B cell (primary cell): ENCODE measurements around the gene IL9. TPM values are rescaled to one million over a fixed set of nuclear protein-coding genes. Genes with fewer than 3 reads are reported as not detected.
"Not testable (repeated sequence)": the region's sequence is repeated elsewhere in the genome, so short reads cannot be mapped to it uniquely, and the experiment has no call there.

Experiments
- ATAC-seq: fragments of 200-7000 bp; cut with Tn5 transposase; one replicate; pipeline ENCODE4 v1.10.0; 2021; ENCODE audit warnings: low read depth, mild to moderate bottlenecking, moderate number of reproducible peaks, moderate library complexity
- CTCF ChIA-PET: fragments of 350-600 bp; sonication (Branson Sonifier 250); formaldehyde crosslinking; loops from one replicate; lab custom pipeline; 2021; ENCODE audit warnings: antibody characterized with exemption, inconsistent platforms; lab: Charles Lee
- POLR2A ChIA-PET: fragments of 350-600 bp; sonication (Branson Sonifier 250); formaldehyde crosslinking; loops from one replicate; lab custom pipeline; 2021; ENCODE audit warnings: antibody characterized with exemption; lab: Charles Lee
- DNase-seq: peaks from one replicate; pipeline ENCODE4 v3.0.0; 2013
- H2AFZ ChIP-seq: 2 replicates; pipeline ENCODE4 v1.6.1; 2012; ENCODE audit warnings: mild to moderate bottlenecking, low read depth, low read length; ENCODE audit not compliant: insufficient read depth, poor library complexity, severe bottlenecking
- H3K27ac ChIP-seq, 2 donors: 1 replicate in 1 of 2; 2 replicates in 1 of 2; pipeline ENCODE4 v1.5.1; 2012 to 2013; ENCODE audit warnings: low read length in 2 of 2, mild to moderate bottlenecking in 2 of 2, moderate library complexity in 1 of 2
- H3K27me3 ChIP-seq, 4 experiments: fragments of 200-600 bp in 1 of 4; sonication (generic) in 1 of 4; replicated peaks in 1 of 4; 1 replicate in 2 of 4; 2 replicates in 2 of 4; pipeline versions ENCODE4 v1.6.1 to v1.7.0; 2013 to 2016; ENCODE audit warnings: low read length in 3 of 4, mild to moderate bottlenecking in 2 of 4, mixed read lengths in 1 of 4, moderate library complexity in 1 of 4; ENCODE audit not compliant: insufficient read depth in 4 of 4, control insufficient read depth in 3 of 4; ENCODE audit errors: control extremely low read depth in 1 of 4
- H3K36me3 ChIP-seq, 2 experiments: replicated peaks in 1 of 2; 1 replicate in 1 of 2; 2 replicates in 1 of 2; pipeline versions ENCODE4 v1.6.1 to v1.7.1; 2013; ENCODE audit warnings: low read length in 1 of 2; ENCODE audit not compliant: insufficient read depth in 2 of 2, control insufficient read depth in 1 of 2; ENCODE audit errors: control extremely low read depth in 1 of 2, extremely low read depth in 1 of 2
- H3K4me1 ChIP-seq, 2 donors: fragments of 200-600 bp in 1 of 2; sonication (generic) in 1 of 2; 1 replicate in 1 of 2; 2 replicates in 1 of 2; pipeline versions ENCODE4 v1.5.1 to v1.6.1; 2013 to 2017; ENCODE audit warnings: low read length in 2 of 2; ENCODE audit not compliant: control insufficient read depth in 2 of 2, insufficient read depth in 2 of 2
- H3K4me2 ChIP-seq: replicated peaks from 2 replicates; pipeline ENCODE3; 2012; ENCODE audit warnings: mild to moderate bottlenecking, low read depth, low read length; ENCODE audit not compliant: poor library complexity, severe bottlenecking
- H3K4me3 ChIP-seq, 5 experiments: fragments of 200-600 bp in 1 of 5; sonication (generic) in 1 of 5; 1 replicate in 3 of 5; 2 replicates in 2 of 5; pipeline versions ENCODE4 v1.5.1 to v1.7.0; 2011 to 2016; ENCODE audit warnings: low read length in 4 of 5, mild to moderate bottlenecking in 4 of 5, low read depth in 2 of 5, control low read depth in 1 of 5, moderate library complexity in 1 of 5; ENCODE audit not compliant: insufficient read depth in 1 of 5; ENCODE audit errors: control extremely low read depth in 1 of 5, extremely low read depth in 1 of 5
- H3K79me2 ChIP-seq: fragments of 200-600 bp; sonication (generic); one replicate; pipeline ENCODE4 v1.6.0; 2016; ENCODE audit warnings: low read length; ENCODE audit not compliant: control insufficient read depth, insufficient read depth
- H3K9ac ChIP-seq: fragments of 200-600 bp; sonication (generic); 2 replicates; pipeline ENCODE4 v1.6.1; 2017; ENCODE audit warnings: mild to moderate bottlenecking, low read length, moderate library complexity
- H3K9me3 ChIP-seq, 3 donors: one replicate each; pipeline versions ENCODE4 v1.6.1 to v1.7.1; 2013; ENCODE audit warnings: low read length in 2 of 3; ENCODE audit not compliant: control insufficient read depth in 2 of 3, insufficient read depth in 1 of 3; ENCODE audit errors: control extremely low read depth in 1 of 3
- H4K20me1 ChIP-seq: 2 replicates; pipeline ENCODE4 v1.6.0; 2012; ENCODE audit warnings: mild to moderate bottlenecking, low read length; ENCODE audit not compliant: insufficient read depth, control insufficient read depth, poor library complexity, severe bottlenecking
- H3K27ac Mint-ChIP-seq: one replicate; pipeline ENCODE4 v1.8.0; 2021; ENCODE audit warnings: mixed read lengths
- H3K27me3 Mint-ChIP-seq: one replicate; pipeline ENCODE4 v1.8.0; 2021; ENCODE audit warnings: mixed read lengths
- H3K4me1 Mint-ChIP-seq: one replicate; pipeline ENCODE4 v1.8.0; 2021; ENCODE audit warnings: mixed read lengths
- H3K4me3 Mint-ChIP-seq: one replicate; pipeline ENCODE4 v1.8.0; 2021; ENCODE audit warnings: mixed read lengths
- H3K9me3 Mint-ChIP-seq: one replicate; pipeline ENCODE4 v1.8.0; 2022; ENCODE audit warnings: mixed read lengths; ENCODE audit not compliant: insufficient read depth
- EZH2 ChIP-seq: IDR thresholded peaks from 2 replicates; pipeline ENCODE4 v1.6.1; 2012; ENCODE audit warnings: borderline replicate concordance, low read depth, mild to moderate bottlenecking, moderate library complexity, low read length; ENCODE audit not compliant: insufficient read depth, poor library complexity, severe bottlenecking
- WGBS: methylation state at CpG from one replicate; pipeline ENCODE4 v1.1.5; 2013; ENCODE audit warnings: missing lambda C conversion rate; ENCODE audit not compliant: insufficient coverage; 5-methylcytosine and 5-hydroxymethylcytosine counted together
- intact Hi-C: fragments of 100-400 bp; cut with micrococcal nuclease; formaldehyde crosslinking; loops from one replicate; pipeline ENCODE4 v1.10.0; 2022
- polyA plus RNA-seq: library from polyadenylated mRNA; depleted of rRNA; stranded (reverse); fragments of >200 nt; gene quantifications from 2 replicates; pipeline ENCODE4 v1.2.3, GENCODE V29; 2012
- total RNA-seq, 2 donors: library from RNA; stranded (reverse); fragments of 120-200 nt in 1 of 2; gene quantifications; 1 replicate in 1 of 2; 2 replicates in 1 of 2; pipeline versions ENCODE4 v1.2.3 to v1.2.4, GENCODE V29; 2013 to 2022
- TF ChIP-seq, protein P1 (sequence below): fragments of 200-600 bp; IDR thresholded peaks from one replicate; pipeline ENCODE4 v1.8.0; 2022; ENCODE audit warnings: antibody characterized with exemption, mild to moderate bottlenecking

IL9 gene
- total and polyA plus RNA-seq, 2 donors (not counting 1 experiment from before 2014, with no cell fraction given), result not detected

DNA sequence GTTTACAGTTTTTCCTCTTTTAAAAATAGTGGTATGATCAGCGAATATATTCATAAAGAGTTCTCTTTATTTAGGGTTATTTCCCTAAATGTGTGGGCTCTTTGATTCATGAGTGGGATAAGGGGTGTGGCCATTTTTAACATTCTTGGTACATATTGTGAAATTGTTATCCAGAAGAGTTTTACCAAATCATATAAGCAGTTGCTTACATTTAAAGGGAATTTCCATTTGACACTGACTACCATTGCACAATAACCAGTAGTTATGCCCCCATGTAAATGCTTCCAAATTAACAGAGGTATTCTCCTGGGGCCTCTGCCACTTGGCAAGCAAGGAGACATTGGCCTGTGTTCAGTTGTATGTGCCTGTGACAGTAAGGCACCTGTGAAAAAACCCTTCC lies 34.0 kb downstream of the IL9 start:
- POLR2A ChIA-PET, result no interaction called here
- intact Hi-C loops, result no loop called here
- no peaks in the 10 kb centered on the region for H3K9me3 Mint-ChIP-seq
- no peaks in the 10 kb centered on the region for H3K4me1 Mint-ChIP-seq
- no peak overlapping the region for H3K4me3 Mint-ChIP-seq
- H3K27ac Mint-ChIP-seq, result no peak overlapping the region
- H3K27me3 ChIP-seq, result no peaks in the 10 kb centered on the region
- TF ChIP-seq EZH2, result no peak
- TF ChIP-seq, protein P1, sequence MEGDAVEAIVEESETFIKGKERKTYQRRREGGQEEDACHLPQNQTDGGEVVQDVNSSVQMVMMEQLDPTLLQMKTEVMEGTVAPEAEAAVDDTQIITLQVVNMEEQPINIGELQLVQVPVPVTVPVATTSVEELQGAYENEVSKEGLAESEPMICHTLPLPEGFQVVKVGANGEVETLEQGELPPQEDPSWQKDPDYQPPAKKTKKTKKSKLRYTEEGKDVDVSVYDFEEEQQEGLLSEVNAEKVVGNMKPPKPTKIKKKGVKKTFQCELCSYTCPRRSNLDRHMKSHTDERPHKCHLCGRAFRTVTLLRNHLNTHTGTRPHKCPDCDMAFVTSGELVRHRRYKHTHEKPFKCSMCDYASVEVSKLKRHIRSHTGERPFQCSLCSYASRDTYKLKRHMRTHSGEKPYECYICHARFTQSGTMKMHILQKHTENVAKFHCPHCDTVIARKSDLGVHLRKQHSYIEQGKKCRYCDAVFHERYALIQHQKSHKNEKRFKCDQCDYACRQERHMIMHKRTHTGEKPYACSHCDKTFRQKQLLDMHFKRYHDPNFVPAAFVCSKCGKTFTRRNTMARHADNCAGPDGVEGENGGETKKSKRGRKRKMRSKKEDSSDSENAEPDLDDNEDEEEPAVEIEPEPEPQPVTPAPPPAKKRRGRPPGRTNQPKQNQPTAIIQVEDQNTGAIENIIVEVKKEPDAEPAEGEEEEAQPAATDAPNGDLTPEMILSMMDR, result no peak
- no CpG with 5 or more reads among the region's 1 CpG for WGBS
- CTCF ChIA-PET, result no interaction called here
- ATAC-seq (no peak), DNase-seq (no peak)
- H3K4me3 ChIP-seq, result no peak overlapping the region
- peaks cover 0 to 5% (median 0%) of the 10 kb centered on the region in 3 donors for H3K9me3 ChIP-seq
- H3K4me2 ChIP-seq, result no peak overlapping the region
- H3K27ac ChIP-seq, result no peak overlapping the region
- no peak overlapping the region for H3K9ac ChIP-seq
- H3K36me3 ChIP-seq, result no peaks in the 10 kb centered on the region
- no peaks in the 10 kb centered on the region for H3K4me1 ChIP-seq
- H3K79me2 ChIP-seq, result no peaks in the 10 kb centered on the region
- no peaks in the 10 kb centered on the region for H4K20me1 ChIP-seq
- H2AFZ ChIP-seq, result no peak overlapping the region
- peaks cover 3% of the 10 kb centered on the region for H3K27me3 Mint-ChIP-seq

DNA sequence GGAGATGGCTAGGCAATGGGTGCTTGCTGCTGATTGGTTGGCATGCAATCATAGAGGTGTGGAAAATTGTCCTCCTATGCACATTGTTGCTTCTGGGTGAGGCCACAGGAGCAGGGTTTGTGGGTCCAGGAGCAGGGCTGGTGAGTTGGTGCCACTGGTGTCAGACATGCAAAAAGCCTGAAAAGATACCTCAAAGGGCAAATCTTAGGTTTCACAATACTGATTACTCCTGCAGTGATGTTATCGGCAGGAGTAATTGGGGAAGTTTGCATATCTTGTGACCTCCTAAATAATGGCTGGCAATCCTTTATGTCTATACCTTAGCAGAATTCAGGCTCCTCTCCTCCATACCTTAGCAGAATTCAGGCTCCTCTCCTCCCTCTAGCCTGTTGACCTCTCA lies 36.0 kb downstream of the IL9 start:
- Histone ChIP-seq H2AFZ (no peak overlapping the region), H3K4me1 (no peaks in the 10 kb centered on the region), H3K79me2 (no peaks in the 10 kb centered on the region), H3K9ac (no peak overlapping the region), H3K27me3 (no peaks in the 10 kb centered on the region), H3K4me2 (no peak overlapping the region), H3K4me3 (no peak overlapping the region), H4K20me1 (no peaks in the 10 kb centered on the region), H3K27ac (no peak overlapping the region), H3K36me3 (no peaks in the 10 kb centered on the region), H3K9me3 (peaks cover 0 to 3% (median 0%) of the 10 kb centered on the region in 3 donors)
- TF ChIP-seq EZH2, result no peak
- TF ChIP-seq, protein P1, result no peak
- POLR2A ChIA-PET, result no interaction called here
- no peaks in the 10 kb centered on the region for H3K9me3 Mint-ChIP-seq
- H3K27ac Mint-ChIP-seq, result no peak overlapping the region
- CTCF ChIA-PET, result no interaction called here
- DNase-seq, result no peak
- no peak overlapping the region for H3K4me3 Mint-ChIP-seq
- ATAC-seq, result no peak
- no peaks in the 10 kb centered on the region for H3K4me1 Mint-ChIP-seq
- no CpG with 5 or more reads among the region's 1 CpG for WGBS
- peaks cover 3% of the 10 kb centered on the region for H3K27me3 Mint-ChIP-seq
- intact Hi-C loops, result no loop called here

DNA sequence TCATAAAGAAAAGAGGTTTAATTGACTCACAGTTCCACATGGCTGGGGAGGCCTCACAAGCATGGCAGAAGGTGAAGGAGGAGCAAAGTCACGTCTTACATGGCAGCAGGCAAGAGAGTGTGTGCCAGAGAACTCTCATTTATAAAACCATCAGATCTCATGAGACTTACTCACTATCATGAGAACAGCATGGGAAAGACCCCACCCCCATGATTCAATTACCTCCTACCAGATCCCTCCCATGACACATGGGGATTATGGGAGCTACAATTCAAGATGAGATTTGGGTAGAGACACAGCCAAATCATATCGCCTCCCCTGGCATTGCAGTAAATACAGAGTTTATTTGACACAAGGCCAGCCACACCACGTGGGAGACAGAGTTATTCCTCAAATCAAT lies 36.5 kb downstream of the IL9 start:
- H3K4me1 Mint-ChIP-seq, H3K27ac ChIP-seq, H3K79me2 ChIP-seq, H3K9me3 ChIP-seq, ATAC-seq, H3K36me3 ChIP-seq, H3K4me3 Mint-ChIP-seq, H3K9me3 Mint-ChIP-seq, H3K27me3 ChIP-seq, CTCF ChIA-PET, H3K4me3 ChIP-seq, H3K4me2 ChIP-seq, intact Hi-C loops, H3K4me1 ChIP-seq, H3K9ac ChIP-seq, DNase-seq, H3K27me3 Mint-ChIP-seq, H4K20me1 ChIP-seq, H3K27ac Mint-ChIP-seq, H2AFZ ChIP-seq, POLR2A ChIA-PET: not testable (repeated sequence)
- WGBS, result no CpG with 5 or more reads among the region's 3 CpGs
